Osteoblast (primary cell): ENCODE data around the gene HERC6. TPM values are rescaled to one million over a fixed set of nuclear protein-coding genes. Genes with fewer than 3 reads are reported as not detected.
A peak's percentile ranks its signal among the peaks of the same experiment; 100 is the strongest.

Source experiments
- DNase-seq: peaks from one replicate; pipeline ENCODE4 v3.0.0; 2011; ENCODE audit warnings: low spot score, mixed read lengths; ENCODE audit not compliant: insufficient read length; ENCODE audit errors: missing footprints
- H2AFZ ChIP-seq: 2 replicates; pipeline ENCODE4 v1.6.0; 2011; ENCODE audit warnings: mild to moderate bottlenecking, low read length
- H3K27ac ChIP-seq: 2 replicates; pipeline ENCODE4 v1.5.1; 2011; ENCODE audit warnings: mild to moderate bottlenecking, low read depth, low read length, moderate library complexity
- H3K27me3 ChIP-seq: 2 replicates; pipeline ENCODE4 v1.6.0; 2012; ENCODE audit warnings: mild to moderate bottlenecking, control low read depth, inconsistent platforms, low read length, moderate library complexity; ENCODE audit not compliant: insufficient read depth
- H3K36me3 ChIP-seq: 2 replicates; pipeline ENCODE4 v1.5.1; 2011; ENCODE audit warnings: mild to moderate bottlenecking, low read length, control low read depth, moderate library complexity; ENCODE audit not compliant: insufficient read depth
- H3K4me1 ChIP-seq: 2 replicates; pipeline ENCODE4 v1.5.1; 2011; ENCODE audit warnings: mild to moderate bottlenecking, low read length, control low read depth, moderate library complexity; ENCODE audit not compliant: insufficient read depth
- H3K4me2 ChIP-seq: 2 replicates; pipeline ENCODE4 v1.6.0; 2011; ENCODE audit warnings: mild to moderate bottlenecking, low read length; ENCODE audit not compliant: insufficient read depth
- H3K4me3 ChIP-seq: fragments of 200-600 bp; sonication (generic); 3 replicates; pipeline ENCODE4 v1.5.1; 2012; ENCODE audit warnings: mild to moderate bottlenecking, low read length, inconsistent platforms; ENCODE audit not compliant: insufficient read depth
- H3K79me2 ChIP-seq: 2 replicates; pipeline ENCODE4 v1.6.0; 2012; ENCODE audit warnings: mild to moderate bottlenecking, low read length, control low read depth, inconsistent platforms; ENCODE audit not compliant: insufficient read depth
- H3K9me3 ChIP-seq: 2 replicates; pipeline ENCODE4 v1.5.1; 2011; ENCODE audit warnings: low read depth, low read length, control low read depth
- H4K20me1 ChIP-seq: 2 replicates; pipeline ENCODE4 v1.6.0; 2012; ENCODE audit warnings: mild to moderate bottlenecking, low read length, control low read depth; ENCODE audit not compliant: insufficient read depth
- total RNA-seq: library from RNA; depleted of rRNA; stranded (reverse); fragments of >200 nt; gene quantifications from 2 replicates; pipeline ENCODE4 v1.2.3, GENCODE V29; 2012
- TF ChIP-seq, protein P1 (sequence below): IDR thresholded peaks from 2 replicates; pipeline ENCODE4 v1.5.1; 2011; ENCODE audit warnings: mild to moderate bottlenecking, low read depth, low read length, moderate library complexity; ENCODE audit errors: extremely low read depth

The HERC6 gene
- total RNA-seq, 1 donor, result 21.4 TPM

DNA sequence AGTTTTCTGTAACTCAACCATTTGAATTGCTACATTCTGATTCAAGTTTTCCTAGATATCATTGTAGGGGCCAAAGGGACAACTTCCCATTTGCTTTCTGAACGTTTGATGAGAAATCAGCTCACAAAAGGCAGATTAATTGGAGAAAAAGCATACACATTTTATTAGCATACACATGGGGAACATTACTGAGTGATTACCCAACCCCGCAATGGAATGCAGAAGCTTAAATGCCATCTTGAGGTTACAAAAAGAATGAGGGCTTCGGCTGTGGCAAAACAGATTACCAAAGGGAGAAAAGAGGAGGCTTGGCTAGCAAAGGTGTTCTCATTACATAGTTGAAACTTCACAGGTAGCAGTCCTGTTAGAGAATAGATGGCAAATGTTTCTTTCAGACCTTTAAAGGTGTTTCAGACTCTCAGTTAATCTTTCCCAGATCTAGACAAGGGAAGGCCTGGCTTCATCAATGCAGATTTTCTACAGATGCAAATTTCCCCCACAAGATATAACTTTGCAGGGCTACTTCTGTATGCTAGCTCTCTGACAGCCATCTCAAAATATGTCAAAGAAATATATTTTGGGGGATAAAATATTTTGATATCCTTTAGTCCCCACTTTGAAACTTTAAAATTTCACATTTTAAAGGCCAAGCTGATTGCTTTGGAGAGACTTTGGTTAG lies 26.5 kb upstream of the HERC6 start:
- Histone ChIP-seq H2AFZ (peak overlapping the region; percentile 28), H3K27ac (peak overlapping the region; percentile 43)
- no peak for DNase-seq

DNA sequence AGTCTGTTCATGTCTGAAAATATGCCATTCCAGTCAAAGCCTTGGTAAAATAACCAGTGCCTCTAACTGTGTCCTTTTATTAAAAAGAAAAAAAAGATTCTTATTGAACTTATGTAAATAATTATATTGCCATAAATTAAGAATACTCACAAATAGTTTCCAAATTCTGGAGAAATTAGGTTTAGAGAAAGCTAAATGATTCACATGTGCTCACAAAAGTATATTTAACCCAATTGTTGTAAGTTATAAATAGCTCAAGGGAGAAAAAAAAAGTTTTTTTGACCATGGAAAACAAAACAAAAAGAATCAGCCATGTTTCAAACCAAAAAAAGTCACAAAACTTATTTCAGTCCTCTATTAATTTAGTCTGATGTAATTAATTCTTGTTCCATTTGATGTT lies 25.3 kb upstream of the HERC6 start:
- no peaks in the 10 kb centered on the region for H3K36me3 ChIP-seq
- no peaks in the 10 kb centered on the region for H3K79me2 ChIP-seq
- H3K4me2 ChIP-seq, result no peak overlapping the region
- DNase-seq, result no peak
- H3K9me3 ChIP-seq, result no peaks in the 10 kb centered on the region
- no peak overlapping the region for H3K4me3 ChIP-seq
- H2AFZ ChIP-seq, result no peak overlapping the region
- H4K20me1 ChIP-seq, result no peaks in the 10 kb centered on the region
- H3K27me3 ChIP-seq, result no peaks in the 10 kb centered on the region
- peaks cover 11% of the 10 kb centered on the region for H3K4me1 ChIP-seq
- TF ChIP-seq, protein P1, sequence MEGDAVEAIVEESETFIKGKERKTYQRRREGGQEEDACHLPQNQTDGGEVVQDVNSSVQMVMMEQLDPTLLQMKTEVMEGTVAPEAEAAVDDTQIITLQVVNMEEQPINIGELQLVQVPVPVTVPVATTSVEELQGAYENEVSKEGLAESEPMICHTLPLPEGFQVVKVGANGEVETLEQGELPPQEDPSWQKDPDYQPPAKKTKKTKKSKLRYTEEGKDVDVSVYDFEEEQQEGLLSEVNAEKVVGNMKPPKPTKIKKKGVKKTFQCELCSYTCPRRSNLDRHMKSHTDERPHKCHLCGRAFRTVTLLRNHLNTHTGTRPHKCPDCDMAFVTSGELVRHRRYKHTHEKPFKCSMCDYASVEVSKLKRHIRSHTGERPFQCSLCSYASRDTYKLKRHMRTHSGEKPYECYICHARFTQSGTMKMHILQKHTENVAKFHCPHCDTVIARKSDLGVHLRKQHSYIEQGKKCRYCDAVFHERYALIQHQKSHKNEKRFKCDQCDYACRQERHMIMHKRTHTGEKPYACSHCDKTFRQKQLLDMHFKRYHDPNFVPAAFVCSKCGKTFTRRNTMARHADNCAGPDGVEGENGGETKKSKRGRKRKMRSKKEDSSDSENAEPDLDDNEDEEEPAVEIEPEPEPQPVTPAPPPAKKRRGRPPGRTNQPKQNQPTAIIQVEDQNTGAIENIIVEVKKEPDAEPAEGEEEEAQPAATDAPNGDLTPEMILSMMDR, result no peak
- H3K27ac ChIP-seq, result no peak overlapping the region

More for the DNA sequence above, 26.5 kb upstream of the HERC6 start:
- no peaks in the 10 kb centered on the region for H3K27me3 ChIP-seq
- no peaks in the 10 kb centered on the region for H3K79me2 ChIP-seq
- TF ChIP-seq, protein P1, result no peak
- H3K4me2 ChIP-seq, result peak overlapping the region; percentile 8
- no peak overlapping the region for H3K4me3 ChIP-seq
- H4K20me1 ChIP-seq, result no peaks in the 10 kb centered on the region
- H3K36me3 ChIP-seq, result no peaks in the 10 kb centered on the region
- H3K9me3 ChIP-seq, result no peaks in the 10 kb centered on the region
- peaks cover 11% of the 10 kb centered on the region for H3K4me1 ChIP-seq

DNA sequence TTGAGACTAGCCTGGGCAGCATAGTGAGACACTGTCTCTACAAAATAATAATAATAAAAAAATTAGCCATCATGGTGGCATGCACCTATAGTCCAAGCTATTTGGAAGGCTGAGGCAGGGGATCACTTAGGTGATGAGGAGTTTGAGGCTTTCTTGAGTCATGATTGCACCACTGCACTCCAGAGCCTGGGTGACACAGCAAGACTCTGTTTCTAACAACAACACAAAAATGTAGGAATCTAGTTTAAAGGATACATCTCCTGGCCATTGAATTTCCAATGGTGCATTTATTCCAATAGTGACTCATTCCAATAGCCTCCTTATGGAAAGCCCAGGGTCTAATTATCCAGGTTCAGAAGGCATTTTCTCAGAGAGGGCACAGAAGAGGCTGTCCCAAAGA lies 21.9 kb upstream of the HERC6 start:
- no peaks in the 10 kb centered on the region for H3K79me2 ChIP-seq
- DNase-seq, result no peak

DNA sequence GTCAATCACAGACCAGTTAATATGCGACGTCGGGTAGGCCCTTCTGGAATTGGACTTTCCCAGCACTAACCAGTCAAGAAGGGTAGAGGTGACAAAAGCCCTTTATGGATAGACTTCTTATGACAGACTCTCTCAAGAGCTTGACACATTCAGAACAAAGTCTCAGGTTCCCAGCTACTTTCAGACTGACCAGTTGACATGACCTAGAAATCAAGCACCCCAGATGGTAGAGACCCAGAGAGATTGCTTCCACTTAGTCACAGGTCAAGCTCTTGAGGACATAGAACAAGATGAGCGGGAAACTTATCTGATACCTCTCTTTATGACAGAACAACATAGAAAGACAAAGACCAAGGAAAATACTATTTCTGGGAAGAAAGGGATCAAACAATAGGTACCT lies 21.4 kb upstream of the HERC6 start:
- Histone ChIP-seq H3K27ac (no peak overlapping the region), H2AFZ (no peak overlapping the region), H3K36me3 (no peaks in the 10 kb centered on the region), H4K20me1 (no peaks in the 10 kb centered on the region), H3K4me3 (no peak overlapping the region), H3K4me1 (peaks cover 1% of the 10 kb centered on the region), H3K9me3 (no peaks in the 10 kb centered on the region), H3K4me2 (no peak overlapping the region), H3K27me3 (no peaks in the 10 kb centered on the region), H3K79me2 (no peaks in the 10 kb centered on the region)
- no peak for DNase-seq
- TF ChIP-seq, protein P1, result no peak

More for the DNA sequence above, 21.9 kb upstream of the HERC6 start:
- Histone ChIP-seq H3K27me3 (no peaks in the 10 kb centered on the region), H3K27ac (no peak overlapping the region), H2AFZ (no peak overlapping the region), H3K9me3 (no peaks in the 10 kb centered on the region), H4K20me1 (no peaks in the 10 kb centered on the region), H3K36me3 (no peaks in the 10 kb centered on the region), H3K4me3 (no peak overlapping the region), H3K4me1 (peaks cover 6% of the 10 kb centered on the region), H3K4me2 (no peak overlapping the region)
- TF ChIP-seq, protein P1, result no peak
